A172 (cell line): ENCODE measurements around the gene TMEM126A. TPM values are rescaled to one million over a fixed set of nuclear protein-coding genes. Genes with fewer than 3 reads are reported as not detected.
A peak's percentile ranks its signal among the peaks of the same experiment; 100 is the strongest.
"Not testable (repeated sequence)": the region's sequence is repeated elsewhere in the genome, so short reads cannot be mapped to it uniquely, and the experiment has no call there.

Experiments used
- DNase-seq: peaks from one replicate; pipeline ENCODE4 v3.0.0-alpha.2; 2015; ENCODE audit warnings: low spot score
- total RNA-seq: library from RNA; depleted of rRNA; stranded (reverse); fragments of >200 nt; shearing (Covaris generic); gene quantifications from 2 replicates; pipeline ENCODE4 v1.2.3, GENCODE V29; 2014; rRNA removed

Gene TMEM126A
- 116 and 134 TPM in 2 replicates for total RNA-seq

DNA sequence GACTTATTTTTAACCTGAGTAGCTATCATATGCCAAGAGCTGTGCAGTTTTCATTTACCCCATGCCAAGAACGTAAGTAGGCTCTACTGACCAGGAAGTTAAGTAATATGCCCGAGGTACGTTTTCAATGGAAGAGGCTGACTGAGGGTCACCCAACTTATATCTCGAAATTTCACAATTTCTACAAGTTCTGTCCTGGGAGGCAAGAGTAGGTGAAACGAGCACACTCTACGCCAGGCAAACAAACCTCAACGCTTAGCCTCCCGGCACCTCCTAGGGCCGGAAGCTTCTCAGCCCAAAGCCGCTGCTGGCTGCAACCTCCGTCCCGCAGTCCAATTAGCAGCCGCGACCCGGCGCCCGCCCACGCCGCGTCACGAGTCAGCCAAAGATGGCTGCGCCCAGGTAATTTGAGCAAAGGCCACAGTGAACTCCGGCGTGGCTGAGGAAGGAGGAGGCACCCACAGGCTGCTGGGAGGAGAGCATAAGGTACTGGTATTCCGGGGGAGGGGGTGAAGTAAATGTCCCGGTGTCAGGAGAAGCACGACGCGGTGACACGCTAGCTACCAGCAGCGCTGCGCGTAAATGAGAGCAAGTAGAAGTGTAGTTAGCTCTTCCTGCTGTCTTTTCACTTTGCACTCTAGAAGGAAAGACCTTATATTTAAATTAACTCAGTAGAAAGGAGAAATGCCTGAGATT, at the start of gene TMEM126A:
Gene TMEM126A, plus strand, starts transcription at position 364 of the 696 bp plus-strand sequence. CDS start 2,289 bp downstream, outside the sequence.
- DNase-seq, result peak; percentile 78

DNA sequence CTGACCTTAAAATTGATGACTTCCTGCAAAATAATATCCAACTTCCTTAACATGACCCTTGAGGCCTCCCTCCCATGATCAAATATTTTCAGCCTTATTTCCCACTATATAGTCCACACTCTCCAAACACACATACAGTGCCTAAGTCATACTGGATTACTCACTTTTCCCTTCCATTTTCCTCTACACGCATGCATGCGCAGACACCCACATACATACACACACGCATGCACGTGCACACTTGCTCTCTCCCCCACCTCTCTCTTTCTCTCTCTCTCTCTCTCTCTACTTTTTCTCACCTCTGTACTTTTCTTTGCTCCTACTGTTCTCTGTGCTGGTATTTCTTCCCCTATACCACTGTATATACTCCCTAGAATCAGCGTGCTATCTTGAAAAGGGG, 48.7 kb upstream of the TMEM126A start:
- no peak for DNase-seq

DNA sequence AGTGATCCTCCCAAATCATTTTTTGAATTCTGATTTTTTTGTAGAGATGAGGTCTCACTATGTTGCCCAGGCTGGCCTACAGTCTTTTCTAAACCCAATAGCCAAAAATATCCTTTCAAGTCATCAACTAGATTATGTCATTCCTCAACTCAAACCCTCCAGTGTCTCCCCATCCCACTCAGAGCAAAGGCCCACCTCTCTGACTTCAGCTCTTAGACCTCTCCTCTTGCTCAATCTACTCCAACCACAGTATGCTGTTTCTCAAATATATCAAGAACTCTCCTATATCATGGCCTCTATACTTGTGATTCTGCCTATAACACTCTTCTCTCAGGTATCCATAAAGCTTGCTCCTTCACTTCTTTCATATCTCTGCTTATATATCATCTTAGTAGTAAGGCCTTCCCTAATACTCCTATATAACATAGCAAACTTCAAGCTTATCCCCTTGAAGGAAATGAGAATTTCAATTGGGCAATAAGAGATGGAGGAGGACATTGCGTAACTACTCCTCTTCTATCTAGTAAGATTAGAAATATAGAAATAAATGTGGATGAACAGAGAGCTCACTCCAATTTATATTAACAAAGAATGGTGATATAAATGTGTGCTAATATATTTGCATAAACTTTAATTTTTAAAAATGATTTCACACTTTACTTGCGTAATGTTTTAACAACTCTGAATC, 45.1 kb upstream of the TMEM126A start:
- DNase-seq, result no peak

- DNase-seq, result no peak
These were observed 44.5 kb upstream of the TMEM126A start for GRCh38 chr11:85603220-85603619.

DNA sequence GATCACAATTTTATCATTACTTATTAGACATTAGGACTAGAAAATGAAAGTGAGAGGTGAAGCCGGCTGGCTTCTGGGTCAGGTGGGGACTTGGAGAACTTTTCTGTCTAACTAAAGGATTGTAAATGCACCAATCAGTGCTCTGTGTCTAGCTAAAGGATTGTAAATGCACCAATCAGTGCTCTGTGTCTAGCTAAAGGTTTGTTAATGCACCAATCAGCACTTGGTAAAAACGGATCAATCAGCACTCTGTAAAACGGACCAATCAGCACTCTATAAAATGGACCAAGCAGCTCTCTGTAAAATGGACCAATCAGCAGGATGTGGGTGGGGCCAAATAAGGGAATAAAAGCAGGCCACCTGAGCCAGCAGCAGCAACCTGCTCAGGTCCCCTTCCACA, 41.5 kb upstream of the TMEM126A start:
- DNase-seq, result not testable (repeated sequence)

- DNase-seq, result not testable (repeated sequence)
These were observed 39.1 kb upstream of the TMEM126A start for GRCh38 chr11:85608621-85609020.

DNA sequence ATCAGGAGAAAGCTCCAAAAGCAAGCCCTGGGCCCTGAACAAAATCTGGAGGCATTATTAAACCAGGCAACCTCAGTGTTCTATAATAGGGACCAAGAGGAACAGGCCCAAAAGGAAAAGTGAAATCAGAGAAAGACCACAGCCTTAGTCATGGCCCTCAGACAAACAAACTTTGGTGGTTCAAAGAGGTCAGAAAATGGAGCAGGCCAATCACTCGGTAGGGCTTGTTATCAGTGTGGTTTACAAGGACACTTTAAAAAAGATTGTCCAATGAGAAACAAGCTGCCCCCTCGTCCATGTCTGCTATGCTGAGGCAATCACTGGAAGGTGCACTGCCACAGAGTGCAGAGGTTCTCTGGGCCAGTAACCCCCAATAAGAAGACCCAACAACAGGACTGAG, 38.5 kb upstream of the TMEM126A start:
- DNase-seq, result not testable (repeated sequence)

DNA sequence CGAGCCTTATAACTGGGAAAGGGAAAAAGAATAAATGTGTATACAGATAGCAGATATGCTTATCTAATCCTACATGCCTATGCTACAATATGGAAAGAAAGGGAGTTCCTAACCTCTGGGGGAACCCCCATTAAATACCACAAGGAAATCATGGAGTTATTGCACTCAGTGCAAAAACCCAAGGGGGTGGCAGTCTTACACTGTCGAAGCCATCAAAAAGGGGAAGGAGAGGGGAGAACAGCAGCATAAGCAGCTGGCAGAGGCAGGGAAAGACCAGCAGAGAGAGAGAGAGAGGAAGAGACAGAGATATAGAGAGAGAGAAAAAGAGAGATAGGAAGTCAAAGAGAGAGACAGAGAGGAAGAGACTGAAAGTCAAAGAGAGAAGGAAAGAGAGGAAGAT, 36.1 kb upstream of the TMEM126A start:
- not testable (repeated sequence) for DNase-seq

GRCh38 chr11:85619499-85619898, 28.3 kb upstream of the TMEM126A start:
- DNase-seq, result no peak

- DNase-seq, result no peak
These were observed 27.5 kb upstream of the TMEM126A start for GRCh38 chr11:85620256-85620655.

- DNase-seq, result no peak
These were observed 21.3 kb upstream of the TMEM126A start for GRCh38 chr11:85626496-85626895.

DNA sequence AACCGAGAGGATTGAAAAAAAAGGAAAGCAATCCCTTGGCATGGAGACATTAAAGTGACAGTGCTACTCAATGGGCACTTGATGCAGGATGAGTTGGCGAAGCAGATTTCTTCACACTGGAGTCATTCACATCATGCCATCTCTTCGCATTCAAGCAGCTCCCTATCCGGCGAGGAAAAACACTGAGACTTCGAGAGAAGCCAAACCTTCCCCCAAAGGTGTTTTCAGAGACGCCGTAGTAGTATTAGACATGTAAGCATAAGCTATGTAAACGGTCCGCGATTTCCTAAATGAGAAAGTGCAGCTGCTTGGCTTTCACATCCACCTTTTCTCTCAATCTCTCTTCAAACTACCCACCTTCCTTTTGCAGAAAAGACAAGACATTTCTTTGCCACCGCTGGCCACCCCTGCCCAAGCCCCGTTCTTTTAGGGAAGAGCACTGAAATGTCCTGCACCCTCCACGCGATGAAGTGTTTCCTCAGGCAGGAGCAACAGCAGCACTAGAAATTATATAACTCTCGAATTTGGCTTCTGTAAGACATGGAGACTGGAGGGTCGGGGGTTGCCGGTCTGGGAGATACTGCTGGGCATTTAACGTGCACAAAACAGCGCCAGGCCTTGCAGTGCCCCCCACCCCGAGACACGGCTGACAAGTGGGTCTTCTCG, 20.3 kb upstream of the TMEM126A start, which contains the start of gene DLG2:
Gene DLG2, minus strand, starts transcription at position 13 of the 666 bp plus-strand sequence.
- DNase-seq, result peak; percentile 32

DNA sequence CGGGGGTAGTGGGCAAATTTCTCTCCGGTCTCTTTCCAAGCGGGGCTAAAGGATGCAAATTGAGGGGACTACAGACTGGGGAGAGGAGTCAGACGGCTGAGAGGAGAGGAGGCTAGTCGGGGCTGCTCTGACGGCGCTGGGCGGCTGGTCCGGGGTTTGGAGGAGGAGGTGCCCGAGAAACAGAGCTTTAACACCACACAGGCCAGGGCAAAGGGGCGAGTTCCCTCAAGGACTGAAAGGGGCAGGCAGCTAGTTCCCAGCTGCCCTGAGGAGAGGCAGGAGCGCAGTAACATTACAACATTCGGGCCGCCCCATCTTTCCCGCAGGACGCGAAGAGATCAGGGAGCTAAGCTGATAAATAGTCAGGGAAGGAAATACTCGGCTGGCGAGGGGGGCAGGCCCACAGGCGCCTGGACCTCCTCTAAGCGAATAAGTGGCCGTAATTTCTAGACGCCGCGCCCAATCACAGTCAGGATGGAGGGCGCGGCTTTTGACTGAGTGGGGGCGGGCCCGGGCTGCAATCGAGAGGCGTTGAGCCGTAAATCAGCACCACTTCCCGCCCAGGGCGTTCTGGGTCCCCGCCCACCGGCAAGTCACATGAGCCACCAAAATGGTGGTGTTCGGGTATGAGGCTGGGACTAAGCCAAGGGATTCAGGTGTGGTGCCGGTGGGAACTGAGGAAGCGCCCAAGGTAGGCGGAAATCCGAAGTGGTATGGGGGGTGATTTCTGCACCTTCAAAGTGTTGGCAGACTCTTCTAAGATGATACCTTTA, 19.6 kb upstream of the TMEM126A start, which contains the start of gene TMEM126B:
Gene TMEM126B, plus strand, starts transcription at position 596 of the 773 bp plus-strand sequence. Its CDS starts 15 bp downstream, at position 611.
- peak; percentile 97 for DNase-seq

DNA sequence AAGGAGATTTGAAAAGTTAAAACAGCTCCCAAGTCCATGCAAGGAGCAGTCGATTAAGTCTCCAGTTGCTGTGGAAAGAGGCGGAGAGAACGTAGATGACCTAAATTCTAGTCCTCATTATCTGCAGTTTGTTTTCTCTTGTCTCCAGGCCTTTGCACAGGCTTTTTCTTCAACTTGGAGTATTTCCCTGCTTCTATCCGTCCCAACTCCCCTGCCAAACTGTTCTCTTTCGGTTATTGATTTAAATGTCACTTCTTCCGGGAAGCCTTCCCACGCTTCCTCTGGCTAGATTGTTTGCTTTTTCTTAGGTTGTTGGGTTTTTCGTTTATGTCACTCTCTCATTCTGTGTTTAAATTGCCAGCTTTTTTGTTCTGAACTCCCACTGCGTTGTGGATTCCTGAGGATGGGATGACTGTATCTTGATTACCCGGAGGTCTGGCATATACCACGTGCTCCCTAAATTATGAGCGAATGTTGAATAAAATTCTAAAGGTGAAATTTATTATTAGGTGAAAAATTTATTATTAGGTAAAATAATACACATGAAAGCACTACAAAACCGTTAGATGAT, 18.9 kb upstream of the TMEM126A start:
- DNase-seq, result no peak

GRCh38 chr11:85634747-85635146, 13.0 kb upstream of the TMEM126A start:
- no peak for DNase-seq

- peak; percentile 33 for DNase-seq
These were observed 4.6 kb upstream of the TMEM126A start for GRCh38 chr11:85643191-85643614.

DNA sequence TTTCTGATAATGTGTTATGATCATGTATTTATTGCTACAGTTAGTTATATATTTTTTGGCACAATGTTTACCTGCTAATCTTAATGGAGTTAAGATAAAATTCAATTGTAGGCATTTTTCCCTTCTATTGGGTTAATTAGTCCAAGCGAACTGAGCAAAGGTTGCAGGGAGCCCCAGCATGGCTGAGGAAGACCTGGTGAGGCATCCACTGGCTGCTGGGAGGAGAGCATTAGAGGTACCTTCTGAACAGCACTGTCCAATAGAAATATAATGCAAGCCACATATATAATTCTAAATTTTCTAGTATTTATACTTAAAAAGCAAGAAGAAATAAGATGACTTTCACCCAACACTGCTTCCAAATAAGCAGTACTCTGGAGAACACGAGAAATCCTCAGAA, 689 bp upstream of the TMEM126A start:
- DNase-seq, result no peak

DNA sequence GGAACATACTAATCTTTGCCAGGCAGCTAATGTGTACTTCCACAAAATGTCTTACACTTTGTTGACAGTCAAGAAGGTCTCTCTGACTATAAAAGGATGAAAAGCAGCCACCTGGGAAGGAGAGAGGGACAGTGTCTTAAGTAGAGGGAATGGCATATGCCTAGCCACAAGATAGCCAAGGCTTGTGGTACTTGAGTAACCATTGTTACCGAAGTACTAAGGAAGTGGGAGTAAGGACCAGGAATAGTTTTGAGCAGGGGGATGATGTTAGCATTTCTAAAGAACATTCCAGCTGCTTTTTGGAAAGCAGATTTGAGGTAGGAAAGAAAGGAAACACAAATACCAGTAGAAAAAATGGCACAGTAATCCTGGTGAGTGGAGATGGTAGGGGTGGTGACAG, 3.4 kb downstream of the TMEM126A start:
- DNase-seq, result no peak

DNA sequence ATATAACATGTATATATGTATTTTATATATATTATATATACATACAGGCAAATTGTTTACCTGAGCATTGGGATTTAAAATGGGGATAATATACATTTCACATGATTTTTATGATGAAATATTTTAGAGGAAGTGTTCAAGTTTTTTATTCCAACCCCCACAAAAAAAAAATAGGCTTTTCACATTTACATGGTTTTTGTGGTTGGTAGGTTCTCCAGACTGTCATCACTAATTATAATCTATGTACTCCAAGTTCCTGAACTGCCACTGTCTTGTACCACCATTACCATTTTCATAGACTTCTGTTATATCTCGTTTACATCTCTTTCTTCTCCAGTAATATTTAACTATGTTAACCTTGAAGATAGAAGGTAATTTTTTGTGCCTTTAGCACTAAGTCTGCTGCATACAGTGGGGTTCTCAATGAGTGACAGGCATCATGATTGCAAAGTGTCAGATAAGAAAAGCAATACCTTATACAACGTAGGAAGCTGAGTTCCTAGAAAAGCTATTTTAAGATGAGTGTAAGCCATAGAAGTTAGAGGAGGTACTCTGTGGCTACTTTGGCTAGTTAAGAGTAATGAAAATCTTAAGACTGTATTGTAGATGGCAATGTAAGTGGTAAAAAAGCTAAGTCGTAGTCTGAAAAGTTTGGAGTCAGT, 5.2 kb downstream of the TMEM126A start:
- DNase-seq, result no peak

GRCh38 chr11:85654343-85654742, 6.6 kb downstream of the TMEM126A start:
- not testable (repeated sequence) for DNase-seq

GRCh38 chr11:85656777-85657176, 9.0 kb downstream of the TMEM126A start:
- no peak for DNase-seq
